Endothelial cell of umbilical vein (primary cell): ENCODE measurements around the gene CCK. TPM values are rescaled to one million over a fixed set of nuclear protein-coding genes. Genes with fewer than 3 reads are reported as not detected.

ENCODE experiments used
- BruUV-seq: library from RNA; stranded (reverse); fragments of 400-500 nt; replicated peaks from 2 replicates; lab custom pipeline; 2021; lab: Mats Ljungman, UMichigan
- CTCF ChIA-PET: fragments of 300-600, 350-600 bp; sonication (Branson Sonifier 250); formaldehyde crosslinking; loops from one replicate; lab custom pipeline; 2021; ENCODE audit warnings: antibody characterized with exemption, inconsistent platforms; lab: Charles Lee
- POLR2A ChIA-PET: fragments of 300-600, 350-600 bp; sonication (Branson Sonifier 250); formaldehyde crosslinking; loops from one replicate; lab custom pipeline; 2021; ENCODE audit warnings: antibody characterized with exemption, inconsistent platforms; lab: Charles Lee
- DNase-seq: peaks from one replicate; pipeline ENCODE4 v3.0.0-alpha.2; 2011; ENCODE audit warnings: low read depth, low spot score
- FAIRE-seq: peaks from 2 replicates; lab custom pipeline; 2011; peaks lifted over from hg19 to GRCh38; lab: Jason Lieb, UNC
- H2AFZ ChIP-seq: 2 replicates; pipeline ENCODE4 v1.6.0; 2012; ENCODE audit warnings: low read depth, low read length, control low read depth, inconsistent platforms
- H3K27ac ChIP-seq: 2 replicates; pipeline ENCODE4 v1.5.1; 2011; ENCODE audit warnings: low read depth, mild to moderate bottlenecking, control low read depth, low read length, moderate library complexity; ENCODE audit not compliant: insufficient read depth
- H3K27me3 ChIP-seq, 2 experiments: 2 replicates each; pipeline versions ENCODE4 v1.6.0 to v1.6.1; 2011; ENCODE audit warnings: low read length in 2 of 2, mixed read lengths in 1 of 2; ENCODE audit not compliant: control insufficient read depth in 2 of 2, insufficient read depth in 2 of 2
- H3K36me3 ChIP-seq, 2 experiments: 2 replicates in 1 of 2; 3 replicates in 1 of 2; pipeline ENCODE4 v1.5.1; 2011; ENCODE audit warnings: low read length in 2 of 2, mild to moderate bottlenecking in 1 of 2, moderate library complexity in 1 of 2; ENCODE audit not compliant: control insufficient read depth in 2 of 2, insufficient read depth in 2 of 2; ENCODE audit errors: extremely low read depth in 1 of 2
- H3K4me1 ChIP-seq: 3 replicates; pipeline ENCODE4 v1.5.1; 2011; ENCODE audit warnings: mild to moderate bottlenecking, low read length; ENCODE audit not compliant: control insufficient read depth, insufficient read depth; ENCODE audit errors: extremely low read depth
- H3K4me2 ChIP-seq: 2 replicates; pipeline ENCODE4 v1.6.1; 2011; ENCODE audit warnings: low read length, control low read depth, mixed read lengths; ENCODE audit not compliant: insufficient read depth
- H3K4me3 ChIP-seq, 3 experiments: fragments of 200-600 bp in 1 of 3; sonication (generic), shearing (Covaris generic) in 1 of 3; replicated peaks in 1 of 3; 2 replicates each; pipeline ENCODE4 v1.5.1; 2011 to 2016; ENCODE audit warnings: control low read depth in 3 of 3, low read length in 3 of 3, mild to moderate bottlenecking in 2 of 3, inconsistent platforms in 1 of 3, low read depth in 1 of 3, moderate library complexity in 1 of 3; ENCODE audit not compliant: insufficient read depth in 1 of 3
- H3K79me2 ChIP-seq: 2 replicates; pipeline ENCODE4 v1.6.0; 2012; ENCODE audit warnings: low read length, inconsistent platforms; ENCODE audit not compliant: control insufficient read depth, insufficient read depth
- H3K9ac ChIP-seq: replicated peaks from 2 replicates; pipeline ENCODE3; 2011; ENCODE audit warnings: low read length, control low read depth; ENCODE audit not compliant: insufficient read depth; ENCODE audit errors: extremely low read depth
- H3K9me1 ChIP-seq: replicated peaks from 3 replicates; pipeline ENCODE4 v1.6.0; 2011; ENCODE audit warnings: mild to moderate bottlenecking, low read length; ENCODE audit not compliant: control insufficient read depth, insufficient read depth; ENCODE audit errors: extremely low read depth
- H3K9me3 ChIP-seq: replicated peaks from 2 replicates; pipeline ENCODE4 v1.5.1; 2012; ENCODE audit warnings: low read length, inconsistent platforms; ENCODE audit not compliant: control insufficient read depth, insufficient read depth
- H4K20me1 ChIP-seq: replicated peaks from 2 replicates; pipeline ENCODE3; 2011; ENCODE audit warnings: mild to moderate bottlenecking, low read length; ENCODE audit not compliant: control insufficient read depth, insufficient read depth; ENCODE audit errors: extremely low read depth
- CTCF ChIP-seq, 2 donors: IDR thresholded peaks; 1 replicate in 1 of 2; 2 replicates in 1 of 2; pipeline ENCODE4 v1.5.1; 2011; ENCODE audit warnings: low read length in 2 of 2, mild to moderate bottlenecking in 2 of 2, moderate library complexity in 2 of 2, control low read depth in 1 of 2, inconsistent platforms in 1 of 2, low read depth in 1 of 2; ENCODE audit not compliant: insufficient read depth in 1 of 2; ENCODE audit errors: extremely low read depth in 1 of 2
- EZH2 ChIP-seq: IDR thresholded peaks from 2 replicates; pipeline ENCODE4 v1.6.1; 2012; ENCODE audit warnings: borderline replicate concordance, low read depth, mild to moderate bottlenecking, moderate library complexity, low read length, inconsistent platforms; ENCODE audit not compliant: severe bottlenecking
- FOS ChIP-seq: IDR thresholded peaks from 2 replicates; pipeline ENCODE4 v1.6.1; 2011; ENCODE audit warnings: mild to moderate bottlenecking, low read length, moderate library complexity, borderline replicate concordance; ENCODE audit not compliant: insufficient read depth
- GATA2 ChIP-seq: IDR thresholded peaks from 2 replicates; pipeline ENCODE4 v1.7.0; 2011; ENCODE audit warnings: low read depth, mild to moderate bottlenecking, moderate library complexity, mixed read lengths, low read length; ENCODE audit not compliant: insufficient read length, insufficient read depth
- JUN ChIP-seq: IDR thresholded peaks from 2 replicates; pipeline ENCODE4 v1.6.1; 2011; ENCODE audit warnings: borderline replicate concordance, low read depth; ENCODE audit not compliant: insufficient read length, insufficient read depth
- MAX ChIP-seq: IDR thresholded peaks from 2 replicates; pipeline ENCODE4 v1.6.1; 2011; ENCODE audit not compliant: insufficient read depth, insufficient read length
- MYC ChIP-seq: IDR thresholded peaks from one replicate; pipeline ENCODE4 v1.6.1; 2011; ENCODE audit warnings: mild to moderate bottlenecking, low read depth, low read length
- POLR2A ChIP-seq: IDR thresholded peaks from 2 replicates; pipeline ENCODE4 v1.6.1; 2012; ENCODE audit warnings: low read depth, mild to moderate bottlenecking, control low read depth, low read length
- POLR2AphosphoS5 ChIP-seq: IDR thresholded peaks from 2 replicates; pipeline ENCODE4 v1.6.1; 2012; ENCODE audit warnings: low read depth, mild to moderate bottlenecking, control low read depth, low read length, moderate library complexity; ENCODE audit not compliant: insufficient read depth
- dilution Hi-C: fragments of 300-500 bp; cut with MboI; formaldehyde crosslinking; loops from one replicate; pipeline ENCODE4 v1.15.0; 2019; ENCODE audit warnings: low sequenced_read_pairs; ENCODE audit not compliant: extremely low pct_ligation_motif_present
- intact Hi-C: fragments of 100-400 bp; cut with micrococcal nuclease; formaldehyde crosslinking; loops from one replicate; pipeline ENCODE4 v1.10.0; 2022
- polyA plus RNA-seq, 4 experiments: library from polyadenylated mRNA; depleted of rRNA in 3 of 4; stranded (reverse) in 3 of 4; unstranded in 1 of 4; fragments of >200 nt; gene quantifications; 2 replicates each; pipeline versions ENCODE4 v1.2.1 to v1.2.3, GENCODE V29; 2011 to 2012; ENCODE audit warnings: missing spikeins in 1 of 4
- total RNA-seq: library from RNA; stranded (reverse); gene quantifications from 2 replicates; pipeline ENCODE4 v1.2.3, GENCODE V29; 2021

CCK gene
- total and polyA plus RNA-seq, 2 donors (not counting 3 experiments of a cell fraction or from before 2014, with no cell fraction given), result not detected

GRCh38 chr3:42257007-42257406 is 9.0 kb downstream of the CCK start:
- no peak overlapping the region for H3K4me2 ChIP-seq
- BruUV-seq, result no TSS peak

More at GRCh38 chr3:42257007-42257406, 9.0 kb downstream of the CCK start:
- Histone ChIP-seq H3K9me3 (no peaks in the 10 kb centered on the region), H2AFZ (no peak overlapping the region), H3K27ac (no peak overlapping the region), H3K4me3 (no peak overlapping the region), H3K4me1 (peaks cover 12% of the 10 kb centered on the region), H4K20me1 (no peaks in the 10 kb centered on the region), H3K9me1 (no peaks in the 10 kb centered on the region), H3K79me2 (no peaks in the 10 kb centered on the region), H3K9ac (no peak overlapping the region), H3K36me3 (no peaks in the 10 kb centered on the region), H3K27me3 (peaks cover 16 to 23% of the 10 kb centered on the region in 2 experiments)
- no peak for FAIRE-seq
- no peak for DNase-seq
- POLR2A ChIA-PET, result no interaction called here
- no peak for TF ChIP-seq POLR2A
- no peak for TF ChIP-seq MYC
- TF ChIP-seq CTCF (IDR thresholded peaks at IDR 0.05; ENCODE audit: extremely low read depth in 1 of 2, insufficient read depth in 1 of 2, low read depth in 1 of 2, low read length in 2 of 2), result no peak
- no peak for TF ChIP-seq JUN
- no peak for TF ChIP-seq FOS
- TF ChIP-seq POLR2AphosphoS5, result no peak
- TF ChIP-seq GATA2, result no peak
- no peak for TF ChIP-seq EZH2
- TF ChIP-seq MAX, result no peak
- dilution Hi-C loops, result no loop called here
- CTCF ChIA-PET, result no interaction called here
- intact Hi-C loops, result no loop called here
